ENCODE data around the gene GRIK3. TPM values are rescaled to one million over a fixed set of nuclear protein-coding genes. Genes with fewer than 3 reads are reported as not detected.

Gene GRIK3
- total RNA-seq, 2 experiments from 2014 or later = 16.3 to 55.0 TPM

- no TSS peak for BruUV-seq (replicated peaks)
- Histone ChIP-seq H3K4me2 (ENCODE audit: low read length) (no peak overlapping the region), H3K27ac (ENCODE audit: low read depth, low read length, poor library complexity, severe bottlenecking) (no peak overlapping the region), H3K4me3 (ENCODE audit: low read depth, low read length, poor library complexity, severe bottlenecking) (no peak overlapping the region), H3K9me2 (ENCODE audit: insufficient read depth, low read length) (no peaks in the 10 kb centered on the region), H3K79me2 (ENCODE audit: insufficient read depth, low read depth, low read length) (no peaks in the 10 kb centered on the region), H3K9me3 (ENCODE audit: low read length) (no peaks in the 10 kb centered on the region), H3K36me3 (ENCODE audit: insufficient read depth, low read length) (peaks cover 20% of the 10 kb centered on the region), H2AFZ (ENCODE audit: low read length) (no peak overlapping the region), H3K4me1 (ENCODE audit: insufficient read depth, low read length, poor library complexity, severe bottlenecking) (no peaks in the 10 kb centered on the region), H4K20me1 (ENCODE audit: insufficient read depth, low read length) (no peaks in the 10 kb centered on the region)
- CTCF ChIA-PET (ENCODE audit: unreplicated experiment) = no interaction called here
- intact Hi-C loops (cut with micrococcal nuclease; ENCODE audit: unreplicated experiment) = no loop called here
- no peak for TF ChIP-seq EZH2phosphoT487 (IDR thresholded peaks at IDR 0.05; ENCODE audit: borderline replicate concordance, low read depth, low read length)
- TF ChIP-seq, protein P1, sequence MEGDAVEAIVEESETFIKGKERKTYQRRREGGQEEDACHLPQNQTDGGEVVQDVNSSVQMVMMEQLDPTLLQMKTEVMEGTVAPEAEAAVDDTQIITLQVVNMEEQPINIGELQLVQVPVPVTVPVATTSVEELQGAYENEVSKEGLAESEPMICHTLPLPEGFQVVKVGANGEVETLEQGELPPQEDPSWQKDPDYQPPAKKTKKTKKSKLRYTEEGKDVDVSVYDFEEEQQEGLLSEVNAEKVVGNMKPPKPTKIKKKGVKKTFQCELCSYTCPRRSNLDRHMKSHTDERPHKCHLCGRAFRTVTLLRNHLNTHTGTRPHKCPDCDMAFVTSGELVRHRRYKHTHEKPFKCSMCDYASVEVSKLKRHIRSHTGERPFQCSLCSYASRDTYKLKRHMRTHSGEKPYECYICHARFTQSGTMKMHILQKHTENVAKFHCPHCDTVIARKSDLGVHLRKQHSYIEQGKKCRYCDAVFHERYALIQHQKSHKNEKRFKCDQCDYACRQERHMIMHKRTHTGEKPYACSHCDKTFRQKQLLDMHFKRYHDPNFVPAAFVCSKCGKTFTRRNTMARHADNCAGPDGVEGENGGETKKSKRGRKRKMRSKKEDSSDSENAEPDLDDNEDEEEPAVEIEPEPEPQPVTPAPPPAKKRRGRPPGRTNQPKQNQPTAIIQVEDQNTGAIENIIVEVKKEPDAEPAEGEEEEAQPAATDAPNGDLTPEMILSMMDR (conservative IDR thresholded peaks at IDR 0.05; ENCODE audit: low read length) = no peak
- POLR2A ChIA-PET = interaction anchor here (0.6 kb wide), 1 partner anchor 150 kb away, joined by 3 read pairs; no protein-coding TSS in a partner anchor
- DNase-seq (ENCODE audit: low spot score) = no peak
Observed at GRCh38 chr1:36871146-36871971, 163.0 kb downstream of the GRIK3 start.

GRCh38 chr1:36869826-36870225 lies 164.5 kb downstream of the GRIK3 start:
- Histone ChIP-seq H3K79me2 (ENCODE audit: insufficient read depth, low read depth, low read length) (no peaks in the 10 kb centered on the region), H4K20me1 (ENCODE audit: insufficient read depth, low read length) (no peaks in the 10 kb centered on the region), H3K9me2 (ENCODE audit: insufficient read depth, low read length) (no peaks in the 10 kb centered on the region), H3K36me3 (ENCODE audit: insufficient read depth, low read length) (peaks cover 14% of the 10 kb centered on the region; the same call in 1 of the 2 replicates), H2AFZ (ENCODE audit: low read length) (no peak overlapping the region), H3K4me1 (ENCODE audit: insufficient read depth, low read length, poor library complexity, severe bottlenecking) (no peaks in the 10 kb centered on the region), H3K4me2 (ENCODE audit: low read length) (no peak overlapping the region), H3K27ac (ENCODE audit: low read depth, low read length, poor library complexity, severe bottlenecking) (no peak overlapping the region), H3K4me3 (ENCODE audit: low read depth, low read length, poor library complexity, severe bottlenecking) (no peak overlapping the region), H3K9me3 (ENCODE audit: low read length) (no peaks in the 10 kb centered on the region)
- ChIA-PET POLR2A (no interaction called here), CTCF (ENCODE audit: unreplicated experiment) (no interaction called here)
- intact Hi-C loops (cut with micrococcal nuclease; ENCODE audit: unreplicated experiment) = no loop called here
- no TSS peak for BruUV-seq (replicated peaks)
- TF ChIP-seq, protein P1 (conservative IDR thresholded peaks at IDR 0.05; ENCODE audit: low read length) = no peak
- no peak for TF ChIP-seq EZH2phosphoT487 (IDR thresholded peaks at IDR 0.05; ENCODE audit: borderline replicate concordance, low read depth, low read length)
- DNase-seq (ENCODE audit: low spot score) = no peak

- Histone ChIP-seq H4K20me1 (ENCODE audit: insufficient read depth, low read length) (no peaks in the 10 kb centered on the region), H3K36me3 (ENCODE audit: insufficient read depth, low read length) (peaks cover 14% of the 10 kb centered on the region; the same call in 1 of the 2 replicates), H2AFZ (ENCODE audit: low read length) (no peak overlapping the region), H3K9me2 (ENCODE audit: insufficient read depth, low read length) (no peaks in the 10 kb centered on the region), H3K79me2 (ENCODE audit: insufficient read depth, low read depth, low read length) (no peaks in the 10 kb centered on the region), H3K9me3 (ENCODE audit: low read length) (no peaks in the 10 kb centered on the region), H3K4me2 (ENCODE audit: low read length) (no peak overlapping the region), H3K27ac (ENCODE audit: low read depth, low read length, poor library complexity, severe bottlenecking) (no peak overlapping the region), H3K4me3 (ENCODE audit: low read depth, low read length, poor library complexity, severe bottlenecking) (no peak overlapping the region), H3K4me1 (ENCODE audit: insufficient read depth, low read length, poor library complexity, severe bottlenecking) (peaks cover 7% of the 10 kb centered on the region)
- no peak for DNase-seq (ENCODE audit: low spot score)
- BruUV-seq (replicated peaks) = no TSS peak
- intact Hi-C loops (cut with micrococcal nuclease; ENCODE audit: unreplicated experiment) = no loop called here
- ChIA-PET POLR2A (interaction anchor here (0.6 to 0.9 kb wide), 2 partner anchors 8 to 790 kb away, joined by 3 to 5 read pairs; no protein-coding TSS in a partner anchor), CTCF (ENCODE audit: unreplicated experiment) (no interaction called here)
- TF ChIP-seq, protein P1 (conservative IDR thresholded peaks at IDR 0.05; ENCODE audit: low read length) = no peak
- TF ChIP-seq EZH2phosphoT487 (IDR thresholded peaks at IDR 0.05; ENCODE audit: borderline replicate concordance, low read depth, low read length) = no peak
Observed at GRCh38 chr1:36869054-36869453, 165.3 kb downstream of the GRIK3 start.

All from OCI-LY7 (cell line).